Smooth muscle cell of the pulmonary artery (primary cell): ENCODE measurements around the gene TK1. TPM values are rescaled to one million over a fixed set of nuclear protein-coding genes. Genes with fewer than 3 reads are reported as not detected.

Experiments used
- total RNA-seq: library from RNA; depleted of rRNA; stranded (reverse); fragments of >200 nt; gene quantifications from 2 replicates; pipeline ENCODE4 v1.2.3, GENCODE V29; 2014

Gene TK1, protein sequence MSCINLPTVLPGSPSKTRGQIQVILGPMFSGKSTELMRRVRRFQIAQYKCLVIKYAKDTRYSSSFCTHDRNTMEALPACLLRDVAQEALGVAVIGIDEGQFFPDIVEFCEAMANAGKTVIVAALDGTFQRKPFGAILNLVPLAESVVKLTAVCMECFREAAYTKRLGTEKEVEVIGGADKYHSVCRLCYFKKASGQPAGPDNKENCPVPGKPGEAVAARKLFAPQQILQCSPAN
- total RNA-seq, result 27.5 and 43.7 TPM in 2 replicates

GRCh38 chr17:78186692-78187595 is at the start of gene TK1, which contains the start of gene AFMID:
TK1 (minus strand) TSS chr17:78187052; CDS start chr17:78186994, 58 bp downstream.
AFMID (plus strand) TSS chr17:78187362; CDS start chr17:78187371, 9 bp downstream.

GRCh38 chr17:78230996-78231935 is 44.4 kb upstream of the TK1 start, which contains the start of gene TMEM235:
TMEM235 (plus strand) TSS chr17:78231631; CDS start chr17:78232024, 393 bp downstream.

GRCh38 chr17:78214016-78214705 is 27.3 kb upstream of the TK1 start, which contains the start of gene BIRC5:
BIRC5 (plus strand) TSS chr17:78214253; CDS start chr17:78214317, 64 bp downstream.

GRCh38 chr17:78168242-78168902 is 18.5 kb downstream of the TK1 start, which contains the start of gene SYNGR2:
SYNGR2 (plus strand) TSS chr17:78168581; CDS start chr17:78168617, 36 bp downstream.

GRCh38 chr17:78130437-78131101 is 56.3 kb downstream of the TK1 start, which contains the start of gene TMC8:
TMC8 (plus strand) TSS chr17:78130771; CDS start chr17:78131589, 818 bp downstream.

GRCh38 chr17:78128551-78129350 is 58.1 kb downstream of the TK1 start, which contains the start of gene TMC6:
TMC6 (minus strand) TSS chr17:78128755; CDS start chr17:78126832, 1,923 bp downstream.

Other genes with a start within 250 kb of the TK1 start
- 7.6 and 7.8 TPM in 2 replicates for gene TNRC6C, start 228.3 kb downstream of the TK1 start, total RNA-seq
- 1.3 and 12.1 TPM in 2 replicates for gene TMC6, start 58.3 kb downstream of the TK1 start, total RNA-seq
- gene TMC8, start 56.3 kb downstream of the TK1 start, total RNA-seq, result 0.13 TPM in 1 of 2 replicates, not detected in the other
- gene C17orf99, start 40.7 kb downstream of the TK1 start, total RNA-seq, result not detected in 2 replicates
- 20.1 and 43.0 TPM in 2 replicates for gene SYNGR2, start 18.5 kb downstream of the TK1 start, total RNA-seq
- gene AFMID, start 310 bp upstream of the TK1 start, total RNA-seq, result 25.7 and 36.0 TPM in 2 replicates
- gene BIRC5, start 27.2 kb upstream of the TK1 start, total RNA-seq, result 9.1 and 18.4 TPM in 2 replicates
- gene TMEM235, start 44.6 kb upstream of the TK1 start, total RNA-seq, result not detected in 2 replicates
- 21.5 and 84.5 TPM in 2 replicates for gene SOCS3, start 173.0 kb upstream of the TK1 start, total RNA-seq
- 31.8 and 37.5 TPM in 2 replicates for gene PGS1, start 191.6 kb upstream of the TK1 start, total RNA-seq